Smooth muscle cell of the umbilical artery (primary cell): ENCODE measurements around the gene VGLL3. TPM values are rescaled to one million over a fixed set of nuclear protein-coding genes. Genes with fewer than 3 reads are reported as not detected.

Experiments
- total RNA-seq: library from RNA; depleted of rRNA; stranded (reverse); fragments of >200 nt; gene quantifications from 2 replicates; pipeline ENCODE4 v1.2.3, GENCODE V29; 2014

The VGLL3 gene, protein sequence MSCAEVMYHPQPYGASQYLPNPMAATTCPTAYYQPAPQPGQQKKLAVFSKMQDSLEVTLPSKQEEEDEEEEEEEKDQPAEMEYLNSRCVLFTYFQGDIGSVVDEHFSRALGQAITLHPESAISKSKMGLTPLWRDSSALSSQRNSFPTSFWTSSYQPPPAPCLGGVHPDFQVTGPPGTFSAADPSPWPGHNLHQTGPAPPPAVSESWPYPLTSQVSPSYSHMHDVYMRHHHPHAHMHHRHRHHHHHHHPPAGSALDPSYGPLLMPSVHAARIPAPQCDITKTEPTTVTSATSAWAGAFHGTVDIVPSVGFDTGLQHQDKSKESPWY
- 19.3 and 36.5 TPM in 2 replicates for total RNA-seq

DNA sequence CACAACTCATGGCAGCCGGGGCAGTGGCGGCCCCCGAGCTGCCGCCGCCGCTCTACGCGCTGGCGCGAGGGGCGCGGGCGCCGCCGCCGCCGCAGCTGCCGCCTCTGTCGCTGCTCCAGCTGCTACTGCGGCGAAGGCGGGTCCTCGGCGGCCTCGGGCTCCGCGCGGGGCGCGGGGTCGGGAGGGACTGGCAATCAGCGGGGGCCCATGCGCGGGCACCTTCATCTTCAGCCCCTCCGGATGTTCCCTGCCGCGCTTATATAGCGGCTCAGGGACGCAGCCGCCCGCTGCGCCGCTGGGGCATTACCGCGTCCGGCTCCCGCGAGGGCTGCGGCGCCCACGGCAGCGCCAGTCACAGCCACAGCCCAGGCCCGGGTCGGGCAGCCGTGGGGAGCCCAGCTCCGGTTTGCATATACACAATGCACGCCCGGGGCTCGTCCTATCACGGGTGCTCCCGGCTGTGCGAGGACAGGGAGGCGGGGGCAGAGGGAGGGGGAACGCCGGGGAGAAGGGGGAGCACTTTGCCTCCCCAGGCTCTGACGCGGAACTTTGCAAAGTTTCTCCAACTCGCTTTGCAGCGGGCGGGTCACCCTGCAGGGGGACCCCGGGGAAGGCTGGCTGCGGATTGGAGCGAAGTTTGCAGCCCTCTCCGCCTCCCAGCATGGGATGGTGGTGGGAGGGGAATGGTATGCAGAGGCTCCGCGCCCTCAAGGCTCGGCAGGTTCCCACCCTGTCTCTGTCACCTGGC, at the start of gene VGLL3:
Gene VGLL3, minus strand, starts transcription at position 416 of the 748 bp plus-strand sequence. Its CDS starts 406 bp downstream, at position 10.

Other genes starting within 250 kb of the VGLL3 start
- 35.0 and 40.2 TPM in 2 replicates for gene CHMP2B, start 236.2 kb upstream of the VGLL3 start, total RNA-seq